Limb (tissue), 2 donors: Measurements from ENCODE around the gene DDX52.

ENCODE experiments used
- DNase-seq, 2 donors: peaks; one replicate each; pipeline ENCODE4 v3.0.0-alpha.2; 2016; ENCODE audit errors: extremely low spot score in 2 of 2

Gene DDX52

DNA sequence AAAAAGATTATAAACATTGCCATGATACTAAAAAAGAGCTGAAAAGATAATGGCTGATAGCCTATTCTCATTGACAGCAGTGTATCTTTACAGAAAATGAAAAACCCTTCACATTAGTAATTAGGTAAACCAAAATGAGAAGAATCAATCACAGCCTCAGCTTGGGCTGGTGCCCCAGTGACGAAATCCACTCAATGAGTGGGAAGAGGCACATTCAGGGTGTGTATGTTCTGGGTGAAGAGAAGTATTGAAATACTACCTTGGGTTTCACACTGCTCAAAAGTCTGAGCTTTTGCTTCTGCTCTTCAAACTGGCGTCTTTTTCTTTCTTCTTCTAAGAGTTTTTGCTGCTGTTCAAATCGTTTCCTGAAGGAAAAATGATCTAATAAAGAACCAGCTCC lies 58.2 kb downstream of the DDX52 start:
- no peak for DNase-seq

DNA sequence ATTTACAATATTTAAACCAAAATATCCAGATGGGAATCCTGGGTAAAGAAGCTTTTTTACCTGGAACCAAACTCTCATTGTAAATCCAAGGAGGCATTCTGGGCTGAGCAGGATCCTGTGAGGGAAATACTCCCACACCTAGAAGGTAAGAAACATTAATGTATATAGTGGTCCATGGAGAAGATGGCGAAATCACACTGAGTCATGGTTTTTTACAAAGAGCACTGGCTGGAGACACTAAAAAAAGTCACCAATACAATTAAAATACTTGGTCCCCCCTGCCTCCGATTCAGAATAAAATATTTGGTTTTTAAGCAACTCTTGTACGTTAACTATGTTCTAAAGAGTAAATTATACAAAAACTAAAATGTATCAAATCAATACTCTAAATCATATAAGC lies 67.0 kb downstream of the DDX52 start:
- no peak for DNase-seq

DNA sequence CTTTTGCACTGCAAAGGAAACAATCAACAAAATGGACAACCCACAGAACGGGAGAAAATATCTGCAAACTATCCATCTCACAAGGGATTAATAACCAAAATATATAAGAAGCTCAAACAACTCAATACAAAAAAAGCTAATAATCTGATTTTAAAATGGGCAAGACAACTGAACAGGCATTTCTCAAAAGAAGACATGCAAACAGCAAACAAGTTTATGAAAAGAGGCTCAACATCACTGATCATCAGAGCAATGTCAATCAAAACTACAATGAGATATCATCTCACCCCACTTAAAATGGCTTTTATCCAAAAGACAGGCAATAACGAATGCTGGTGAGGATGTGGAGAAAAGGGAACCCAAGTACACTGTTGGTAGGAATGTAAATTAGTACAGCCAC lies 68.8 kb downstream of the DDX52 start:
- no peak for DNase-seq

DNA sequence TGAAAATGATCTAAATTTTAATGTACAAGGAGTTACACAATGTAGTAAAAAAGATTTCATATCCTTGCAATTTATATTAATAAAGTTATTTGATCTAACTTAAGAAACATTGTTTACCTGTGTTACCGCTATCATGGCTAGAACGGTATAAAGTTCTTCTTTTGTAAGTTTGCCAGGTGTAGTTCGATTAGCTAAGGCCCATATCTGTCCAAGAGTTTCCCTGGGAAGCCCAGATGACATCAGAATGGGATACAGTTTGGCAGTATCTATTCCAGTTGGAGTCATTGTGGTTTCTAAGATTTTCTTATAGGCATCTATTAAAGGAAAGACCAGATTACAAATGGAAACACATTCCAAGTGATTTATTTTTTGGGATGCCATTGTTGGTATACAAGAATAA lies 71.6 kb downstream of the DDX52 start:
- DNase-seq, result no peak

DNA sequence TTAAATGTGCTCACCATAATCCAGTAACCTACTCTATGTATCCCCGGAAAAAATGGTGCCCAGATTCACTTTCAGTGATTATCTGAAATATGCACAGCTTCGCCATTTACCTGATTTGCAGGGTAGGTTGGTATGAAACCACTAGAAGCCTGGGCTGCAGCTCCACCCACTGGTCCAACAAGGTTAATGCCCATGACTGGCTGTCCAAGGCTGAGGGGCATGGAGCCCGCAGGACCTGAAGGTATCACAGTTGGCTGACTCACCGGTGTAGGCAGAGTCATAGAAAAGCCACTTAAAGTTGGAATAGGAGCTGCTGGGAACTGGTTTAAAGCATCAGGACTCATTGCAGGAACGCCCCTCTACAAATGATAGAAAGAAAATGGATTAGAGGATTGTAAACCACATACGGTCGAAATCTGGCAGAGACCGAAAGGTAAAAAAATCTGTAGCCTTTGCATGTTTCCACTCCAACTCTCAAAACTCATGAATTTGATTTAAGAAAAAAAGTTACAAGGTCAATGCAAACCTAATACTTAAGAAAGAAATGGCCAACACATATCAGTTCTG lies 72.6 kb downstream of the DDX52 start:
- DNase-seq, result peak in 1 of 2 donors; percentile 39

DNA sequence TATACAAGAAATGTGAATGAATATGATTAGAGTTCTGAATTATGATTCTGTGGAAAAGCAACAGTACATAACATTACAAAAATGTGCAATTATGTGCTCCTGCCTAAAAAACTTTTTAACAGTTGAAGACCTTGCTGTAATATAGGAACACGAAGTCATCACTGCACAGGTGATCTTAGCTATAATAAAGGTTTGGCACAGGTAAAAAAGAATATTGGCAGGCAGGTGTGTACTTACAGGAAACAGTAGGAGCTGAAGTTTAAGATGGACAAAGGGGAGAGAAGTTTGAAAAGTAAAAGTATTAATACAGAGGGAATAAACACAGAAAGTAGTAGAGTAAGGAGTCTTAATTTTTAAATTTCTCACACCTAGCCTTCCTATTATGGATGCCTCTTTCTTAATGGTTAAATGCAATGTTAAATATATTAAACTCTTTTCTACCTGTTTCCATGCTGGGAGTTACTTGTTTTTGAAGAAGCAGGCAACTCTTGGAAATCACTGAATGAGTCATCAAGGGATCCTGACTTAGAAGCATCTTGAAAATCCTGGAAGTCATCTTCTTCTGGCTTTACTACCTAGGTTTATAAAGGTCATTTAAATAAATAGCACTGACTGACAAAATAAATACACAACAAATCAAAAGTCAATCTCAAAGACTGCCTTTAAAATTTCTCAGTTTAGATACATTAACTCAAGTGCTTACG lies 74.7 kb downstream of the DDX52 start:
- DNase-seq, result no peak

DNA sequence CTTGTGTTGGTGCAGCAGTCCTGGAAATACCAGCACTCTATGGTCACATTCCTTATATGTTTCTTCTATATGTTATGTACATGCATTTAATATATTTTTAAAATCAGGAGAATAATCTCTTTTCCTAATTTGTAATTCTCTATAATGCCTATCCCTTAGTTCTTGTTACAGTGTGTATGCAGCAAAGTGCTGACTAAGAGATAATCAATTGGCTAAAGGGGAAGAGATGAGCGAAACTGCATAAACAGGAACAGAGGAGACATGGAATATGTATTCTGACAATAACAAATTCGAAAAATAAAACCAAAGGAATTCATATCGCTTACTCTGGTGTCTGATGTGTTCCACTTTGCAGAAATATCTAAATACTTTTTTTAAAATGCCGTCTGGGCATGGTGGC lies 75.7 kb downstream of the DDX52 start:
- no peak for DNase-seq

DNA sequence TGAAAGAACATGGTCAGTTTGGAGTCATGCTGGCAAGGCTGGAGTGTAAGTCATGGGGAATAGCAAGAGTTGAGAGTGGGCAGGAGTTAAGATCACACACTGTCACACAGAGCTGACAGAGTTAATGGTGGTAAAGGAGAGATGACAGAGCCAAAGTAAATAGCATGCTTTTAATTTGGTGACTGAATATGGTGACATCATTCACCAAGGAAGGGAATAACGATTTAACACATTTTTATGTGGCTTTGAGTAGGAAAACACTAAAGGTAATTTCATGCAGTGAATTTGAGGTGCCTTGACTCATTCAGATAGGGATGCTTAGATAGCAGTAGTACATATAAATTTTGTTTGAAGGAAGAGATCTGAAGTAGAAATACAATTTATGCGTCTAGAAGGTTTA lies 76.1 kb downstream of the DDX52 start:
- no peak for DNase-seq

DNA sequence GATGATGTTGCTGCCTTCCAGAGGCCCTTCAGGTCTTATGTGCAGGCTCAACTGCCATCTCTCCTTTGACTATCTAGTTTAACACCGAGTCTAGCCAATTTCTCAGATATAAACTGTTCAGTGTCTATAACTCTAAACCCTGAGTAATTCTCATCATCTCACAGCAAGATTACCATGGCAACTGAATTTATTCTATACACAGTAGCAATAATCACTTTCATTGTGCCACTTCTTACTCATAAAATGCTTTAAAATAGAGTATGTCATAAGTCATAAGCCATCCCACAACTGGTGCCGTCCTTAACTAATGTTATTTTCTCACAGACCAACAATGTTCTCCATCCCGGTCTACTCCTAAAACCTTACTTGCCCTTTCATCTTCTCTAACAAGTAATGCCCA lies 79.0 kb downstream of the DDX52 start:
- DNase-seq, result no peak

DNA sequence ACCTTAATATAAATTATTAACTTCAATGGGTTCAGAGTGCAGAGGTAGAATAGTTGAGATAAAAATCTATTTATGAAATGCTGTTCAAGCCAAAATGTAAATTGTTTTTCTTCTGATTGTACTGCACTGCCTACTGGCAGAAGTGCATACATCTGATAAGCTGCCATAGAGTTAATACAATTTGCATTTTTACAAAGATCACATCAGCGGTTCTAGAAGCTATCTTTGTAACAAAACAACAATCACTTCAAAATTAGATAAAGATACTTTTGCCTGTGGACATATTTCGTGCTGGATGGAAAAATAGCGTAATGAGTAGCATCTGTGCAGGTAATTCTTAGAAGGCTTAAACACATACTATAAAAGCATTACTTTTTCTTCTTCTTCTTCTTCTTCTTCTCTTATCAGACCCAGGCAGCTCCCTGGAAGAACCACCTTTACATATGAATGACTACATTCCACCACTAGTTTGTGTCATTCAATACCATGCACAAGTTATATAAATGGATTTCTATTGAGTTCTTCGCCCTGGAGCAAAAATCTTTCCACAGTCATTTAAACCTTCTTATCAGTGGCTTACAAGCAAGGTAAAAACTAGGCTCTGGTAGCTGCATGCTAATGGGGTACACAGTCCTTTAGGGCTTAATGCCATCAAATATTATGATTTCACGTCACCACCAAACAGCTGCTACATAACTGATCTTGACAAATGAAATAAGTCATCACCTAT lies 81.1 kb downstream of the DDX52 start:
- DNase-seq, result no peak
